ENCODE results near the gene DCX. TPM values are rescaled to one million over a fixed set of nuclear protein-coding genes. Genes with fewer than 3 reads are reported as not detected.
A peak's percentile ranks its signal among the peaks of the same experiment; 100 is the strongest.

The DCX gene
- total and polyA plus RNA-seq, 2 donors (not counting 1 experiment from before 2014, with no cell fraction given), result not detected

DNA sequence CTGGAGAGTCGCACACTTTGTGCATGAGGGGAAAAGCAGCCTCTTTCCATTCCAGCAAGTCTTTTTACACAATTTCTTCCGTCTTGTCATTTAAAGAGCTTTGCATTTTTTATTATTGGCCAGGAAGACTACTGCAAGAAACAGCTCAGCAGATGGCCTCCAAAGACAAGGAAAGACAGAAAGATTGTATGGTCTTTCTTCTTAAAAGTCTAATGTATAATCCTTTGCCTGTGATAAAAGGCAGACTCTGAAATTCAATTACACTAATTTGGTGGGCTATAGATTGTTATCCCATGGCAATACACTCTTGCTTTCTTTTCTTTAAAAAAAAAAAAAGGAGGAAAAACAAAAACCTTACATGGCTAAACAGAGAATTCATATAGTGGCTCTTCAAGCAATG lies 147.6 kb downstream of the DCX start:
- DNase-seq (ENCODE audit: low read depth in 2 of 2), result no peak
- Histone ChIP-seq H3K27ac (ENCODE audit: insufficient read depth, low read length) (no peak overlapping the region), H4K20me1 (ENCODE audit: control insufficient read depth, extremely low read depth, insufficient read depth, low read length) (no peaks in the 10 kb centered on the region), H3K36me3 (ENCODE audit: control insufficient read depth, insufficient read depth, low read length) (no peaks in the 10 kb centered on the region), H3K27me3 (ENCODE audit: control insufficient read depth, insufficient read depth, low read length) (no peaks in the 10 kb centered on the region), H3K79me2 (ENCODE audit: control insufficient read depth, insufficient read depth, low read length) (no peaks in the 10 kb centered on the region), H3K9ac (ENCODE audit: insufficient read depth, low read length) (no peak overlapping the region), H3K4me1 (ENCODE audit: control insufficient read depth, extremely low read depth, insufficient read depth, low read length) (no peaks in the 10 kb centered on the region), H3K9me3 (ENCODE audit: control insufficient read depth, insufficient read depth, low read depth, low read length) (no peaks in the 10 kb centered on the region), H3K4me2 (ENCODE audit: extremely low read depth, insufficient read depth, low read length) (no peak overlapping the region), H2AFZ (ENCODE audit: low read length) (no peak overlapping the region), H3K4me3 (replicated peaks in 1 of 4; ENCODE audit: control extremely low read depth in 1 of 4, insufficient read depth in 1 of 4, low read depth in 3 of 4, low read length in 4 of 4) (no peak overlapping the region)
- TF ChIP-seq, protein P1, sequence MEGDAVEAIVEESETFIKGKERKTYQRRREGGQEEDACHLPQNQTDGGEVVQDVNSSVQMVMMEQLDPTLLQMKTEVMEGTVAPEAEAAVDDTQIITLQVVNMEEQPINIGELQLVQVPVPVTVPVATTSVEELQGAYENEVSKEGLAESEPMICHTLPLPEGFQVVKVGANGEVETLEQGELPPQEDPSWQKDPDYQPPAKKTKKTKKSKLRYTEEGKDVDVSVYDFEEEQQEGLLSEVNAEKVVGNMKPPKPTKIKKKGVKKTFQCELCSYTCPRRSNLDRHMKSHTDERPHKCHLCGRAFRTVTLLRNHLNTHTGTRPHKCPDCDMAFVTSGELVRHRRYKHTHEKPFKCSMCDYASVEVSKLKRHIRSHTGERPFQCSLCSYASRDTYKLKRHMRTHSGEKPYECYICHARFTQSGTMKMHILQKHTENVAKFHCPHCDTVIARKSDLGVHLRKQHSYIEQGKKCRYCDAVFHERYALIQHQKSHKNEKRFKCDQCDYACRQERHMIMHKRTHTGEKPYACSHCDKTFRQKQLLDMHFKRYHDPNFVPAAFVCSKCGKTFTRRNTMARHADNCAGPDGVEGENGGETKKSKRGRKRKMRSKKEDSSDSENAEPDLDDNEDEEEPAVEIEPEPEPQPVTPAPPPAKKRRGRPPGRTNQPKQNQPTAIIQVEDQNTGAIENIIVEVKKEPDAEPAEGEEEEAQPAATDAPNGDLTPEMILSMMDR (conservative IDR thresholded peaks at IDR 0.05 in 1 of 2, IDR thresholded peaks at IDR 0.05 in 1 of 2; ENCODE audit: low read depth in 1 of 2, low read length in 2 of 2), result no peak
- no peak for TF ChIP-seq EZH2 (IDR thresholded peaks at IDR 0.05; ENCODE audit: low read length, missing control alignments)

DNA sequence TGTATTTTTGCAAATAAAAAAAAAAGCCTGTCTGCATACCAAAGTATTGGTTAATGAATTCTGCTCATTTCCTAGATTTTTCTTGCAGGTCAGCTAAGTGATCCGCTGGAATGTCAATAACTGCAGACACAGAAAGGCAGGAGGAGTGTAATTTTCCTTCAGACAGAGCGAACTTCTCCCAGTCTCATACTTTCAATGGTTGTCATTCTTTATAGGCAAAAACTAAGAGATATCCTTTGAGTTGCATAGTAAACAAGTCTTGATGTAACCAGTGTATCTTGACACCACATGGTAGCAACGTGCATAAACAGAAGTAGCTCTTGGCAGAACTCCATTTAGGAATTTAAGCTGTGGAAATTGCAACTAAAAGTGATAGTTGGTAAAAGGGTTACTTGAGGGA lies 149.9 kb downstream of the DCX start:
- DNase-seq (ENCODE audit: low read depth in 2 of 2), result peak in 1 of 2 donors; percentile 13
- no peaks in the 10 kb centered on the region for H3K36me3 ChIP-seq (ENCODE audit: control insufficient read depth, insufficient read depth, low read length)
- TF ChIP-seq, protein P1 (conservative IDR thresholded peaks at IDR 0.05 in 1 of 2, IDR thresholded peaks at IDR 0.05 in 1 of 2; ENCODE audit: low read depth in 1 of 2, low read length in 2 of 2), result no peak
- TF ChIP-seq EZH2 (IDR thresholded peaks at IDR 0.05; ENCODE audit: low read length, missing control alignments), result no peak

DNA sequence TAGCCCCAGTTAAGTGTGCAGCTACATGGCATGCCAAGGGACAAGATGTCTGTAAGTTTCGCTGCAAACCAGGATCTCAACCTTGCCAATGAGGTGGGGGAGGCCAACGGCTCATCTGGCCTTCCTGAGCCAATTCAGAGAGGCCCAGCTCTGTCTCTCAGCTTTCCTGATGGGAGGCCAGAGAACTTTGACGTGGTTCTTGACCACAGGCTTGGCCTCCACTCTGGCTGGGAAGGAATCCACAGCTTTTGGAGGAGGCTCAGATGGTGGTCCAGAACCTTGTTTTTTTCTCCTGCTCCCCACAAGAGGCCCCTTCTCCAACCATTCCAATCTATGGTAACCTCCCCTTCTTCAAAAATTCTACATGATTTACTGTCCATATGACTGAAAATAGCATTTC lies 151.5 kb downstream of the DCX start:
- no peak overlapping the region for H2AFZ ChIP-seq (ENCODE audit: low read length)
- no peak for DNase-seq (ENCODE audit: low read depth in 2 of 2)
- no peak overlapping the region for H3K9ac ChIP-seq (ENCODE audit: insufficient read depth, low read length)
- no peaks in the 10 kb centered on the region for H4K20me1 ChIP-seq (ENCODE audit: control insufficient read depth, extremely low read depth, insufficient read depth, low read length)
- TF ChIP-seq, protein P1 (conservative IDR thresholded peaks at IDR 0.05 in 1 of 2, IDR thresholded peaks at IDR 0.05 in 1 of 2; ENCODE audit: low read depth in 1 of 2, low read length in 2 of 2), result no peak
- TF ChIP-seq EZH2 (IDR thresholded peaks at IDR 0.05; ENCODE audit: low read length, missing control alignments), result no peak
- no peak overlapping the region for H3K27ac ChIP-seq (ENCODE audit: insufficient read depth, low read length)
- H3K9me3 ChIP-seq (ENCODE audit: control insufficient read depth, insufficient read depth, low read depth, low read length), result no peaks in the 10 kb centered on the region
- H3K4me1 ChIP-seq (ENCODE audit: control insufficient read depth, extremely low read depth, insufficient read depth, low read length), result no peaks in the 10 kb centered on the region
- no peak overlapping the region for H3K4me3 ChIP-seq (replicated peaks in 1 of 4; ENCODE audit: control extremely low read depth in 1 of 4, insufficient read depth in 1 of 4, low read depth in 3 of 4, low read length in 4 of 4)
- no peaks in the 10 kb centered on the region for H3K27me3 ChIP-seq (ENCODE audit: control insufficient read depth, insufficient read depth, low read length)
- no peaks in the 10 kb centered on the region for H3K79me2 ChIP-seq (ENCODE audit: control insufficient read depth, insufficient read depth, low read length)
- H3K4me2 ChIP-seq (ENCODE audit: extremely low read depth, insufficient read depth, low read length), result no peak overlapping the region
- no peaks in the 10 kb centered on the region for H3K36me3 ChIP-seq (ENCODE audit: control insufficient read depth, insufficient read depth, low read length)

More for the DNA sequence above, 149.9 kb downstream of the DCX start:
- Histone ChIP-seq H3K9ac (ENCODE audit: insufficient read depth, low read length) (no peak overlapping the region), H3K27ac (ENCODE audit: insufficient read depth, low read length) (no peak overlapping the region), H3K4me1 (ENCODE audit: control insufficient read depth, extremely low read depth, insufficient read depth, low read length) (no peaks in the 10 kb centered on the region), H3K9me3 (ENCODE audit: control insufficient read depth, insufficient read depth, low read depth, low read length) (no peaks in the 10 kb centered on the region), H3K4me2 (ENCODE audit: extremely low read depth, insufficient read depth, low read length) (no peak overlapping the region), H3K4me3 (replicated peaks in 1 of 4; ENCODE audit: control extremely low read depth in 1 of 4, insufficient read depth in 1 of 4, low read depth in 3 of 4, low read length in 4 of 4) (no peak overlapping the region), H3K79me2 (ENCODE audit: control insufficient read depth, insufficient read depth, low read length) (no peaks in the 10 kb centered on the region), H2AFZ (ENCODE audit: low read length) (no peak overlapping the region), H3K27me3 (ENCODE audit: control insufficient read depth, insufficient read depth, low read length) (no peaks in the 10 kb centered on the region), H4K20me1 (ENCODE audit: control insufficient read depth, extremely low read depth, insufficient read depth, low read length) (no peaks in the 10 kb centered on the region)
